ENCODE data around the gene DPY19L2. TPM values are rescaled to one million over a fixed set of nuclear protein-coding genes. Genes with fewer than 3 reads are reported as not detected.
"Not testable (repeated sequence)": the region's sequence is repeated elsewhere in the genome, so short reads cannot be mapped to it uniquely, and the experiment has no call there.

Gene DPY19L2
- total RNA-seq, 2 donors from 2014 or later, result 2.0 TPM; not detected in 1

DNA sequence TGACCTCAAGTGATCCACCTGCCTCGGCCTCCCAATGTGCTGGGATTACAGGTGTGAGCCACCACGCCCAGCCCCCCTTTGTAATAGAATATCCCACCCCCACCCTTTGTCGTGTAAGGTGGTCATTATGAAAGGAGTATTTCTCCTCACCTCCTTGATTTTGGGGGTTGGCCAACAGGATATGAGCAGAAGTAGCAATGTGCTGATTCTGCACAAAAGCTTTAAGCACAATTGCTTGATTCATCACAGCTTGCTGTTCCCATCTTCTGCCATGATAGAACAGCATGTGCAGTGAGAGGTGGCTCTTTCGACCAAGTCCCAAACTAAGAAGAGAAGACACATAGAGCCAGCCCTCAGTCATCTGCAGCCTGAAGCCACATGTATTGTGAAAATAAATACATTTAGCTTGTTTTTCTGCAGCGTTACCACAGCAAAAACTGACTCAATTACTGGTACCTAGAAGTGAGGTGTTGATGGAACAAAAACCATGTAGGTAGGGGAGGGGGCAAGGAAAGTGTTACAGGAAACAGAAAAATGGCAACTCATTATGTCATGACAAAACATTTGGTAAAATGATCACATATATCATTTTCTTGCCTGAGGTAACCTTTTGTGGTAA lies 122.9 kb downstream of the DPY19L2 start:
- not testable (repeated sequence) for ATAC-seq; H3K27ac Mint-ChIP-seq; DNase-seq; H3K27me3 Mint-ChIP-seq; H3K4me3 Mint-ChIP-seq; H3K9me3 ChIP-seq (ENCODE audit: control insufficient read depth, low read length, poor library complexity, severe bottlenecking); H3K36me3 Mint-ChIP-seq (ENCODE audit: low read depth); H3K4me1 Mint-ChIP-seq

DNA sequence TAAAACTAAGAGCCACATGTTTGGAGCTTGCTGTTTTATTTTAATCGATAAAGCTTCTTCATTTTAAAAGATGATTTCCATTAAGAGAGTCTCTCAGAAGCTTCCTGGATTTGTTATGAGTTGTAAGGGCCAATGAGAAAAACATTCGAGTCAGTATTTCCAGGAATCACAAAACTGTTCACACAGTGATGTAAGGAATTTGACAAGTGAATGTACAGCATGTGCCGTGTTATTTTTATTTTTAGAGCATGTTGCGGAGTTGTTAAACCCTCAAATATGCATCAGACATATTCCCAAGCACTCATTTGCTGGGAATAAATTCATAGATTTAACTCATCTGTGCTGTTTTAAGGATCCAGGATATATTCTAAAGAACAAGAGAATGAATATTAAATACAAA lies 129.6 kb downstream of the DPY19L2 start:
- not testable (repeated sequence) for H3K9me3 ChIP-seq (ENCODE audit: control insufficient read depth, low read length, poor library complexity, severe bottlenecking); H3K27me3 Mint-ChIP-seq; DNase-seq; H3K27ac Mint-ChIP-seq; ATAC-seq; H3K36me3 Mint-ChIP-seq (ENCODE audit: low read depth); H3K4me1 Mint-ChIP-seq; H3K4me3 Mint-ChIP-seq

DNA sequence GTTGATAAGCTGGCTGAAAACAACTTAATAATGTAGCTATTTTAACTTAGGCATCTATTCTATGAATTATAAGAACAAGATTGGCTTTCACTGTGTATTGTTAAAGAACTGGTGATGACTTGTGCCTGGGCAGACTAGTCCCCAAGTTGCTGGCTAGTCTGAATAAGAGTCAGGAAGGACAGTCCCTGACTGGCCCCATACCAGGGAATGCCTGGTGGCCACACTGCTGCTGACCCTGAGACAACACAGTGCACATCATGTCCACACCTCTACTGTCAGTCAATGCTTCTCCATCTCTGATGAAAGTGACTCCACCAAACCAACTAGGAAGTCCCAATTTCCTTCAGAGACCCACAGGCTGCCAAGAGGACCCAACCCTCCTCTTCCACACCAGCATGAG lies 130.5 kb downstream of the DPY19L2 start:
- not testable (repeated sequence) for H3K36me3 Mint-ChIP-seq (ENCODE audit: low read depth); H3K4me3 Mint-ChIP-seq; H3K4me1 Mint-ChIP-seq; DNase-seq; ATAC-seq; H3K9me3 ChIP-seq (ENCODE audit: control insufficient read depth, low read length, poor library complexity, severe bottlenecking); H3K27me3 Mint-ChIP-seq; H3K27ac Mint-ChIP-seq

DNA sequence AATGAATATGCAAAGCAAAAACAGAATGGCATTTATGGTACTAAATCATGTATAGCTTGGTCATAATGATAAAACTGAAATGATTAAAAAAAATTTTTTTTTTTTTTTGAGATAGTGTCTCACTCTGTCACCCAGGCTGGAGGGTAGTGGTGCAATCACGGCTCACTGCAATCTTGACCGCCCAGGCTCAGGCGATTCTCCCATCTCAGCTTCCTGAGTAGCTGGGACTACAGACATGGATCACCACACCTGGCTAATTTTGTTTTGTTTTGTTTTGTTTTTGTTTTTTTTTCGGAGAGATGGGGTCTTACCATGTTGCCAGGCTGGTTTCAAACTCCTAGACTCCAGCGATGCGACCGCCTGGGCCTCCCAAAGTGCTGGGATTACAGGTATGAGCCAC lies 138.7 kb downstream of the DPY19L2 start:
- not testable (repeated sequence) for H3K27me3 Mint-ChIP-seq; H3K36me3 Mint-ChIP-seq (ENCODE audit: low read depth); H3K27ac Mint-ChIP-seq; DNase-seq; H3K4me3 Mint-ChIP-seq; ATAC-seq; H3K4me1 Mint-ChIP-seq; H3K9me3 ChIP-seq (ENCODE audit: control insufficient read depth, low read length, poor library complexity, severe bottlenecking)

DNA sequence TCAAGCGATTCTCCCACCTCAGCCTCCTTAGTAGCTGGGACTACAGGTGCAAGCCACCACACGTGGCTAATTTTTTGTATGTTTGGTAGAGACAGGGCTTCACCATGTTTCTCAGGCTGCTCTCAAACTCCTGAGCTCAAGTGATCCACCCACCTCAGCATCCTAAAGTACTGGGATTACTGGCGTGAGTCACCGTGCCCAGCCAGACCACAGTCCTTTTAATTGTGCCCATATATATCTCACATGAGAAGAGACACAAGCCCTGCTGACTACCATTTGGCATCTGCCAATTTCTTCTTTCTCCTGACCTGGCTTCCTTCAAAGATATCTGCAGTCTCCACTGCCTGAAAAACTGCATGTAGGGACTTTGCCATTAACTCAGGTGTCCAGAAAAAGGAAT lies 142.5 kb downstream of the DPY19L2 start:
- no peaks in the 10 kb centered on the region for H3K4me1 Mint-ChIP-seq
- ATAC-seq, result no peak
- no peaks in the 10 kb centered on the region for H3K27me3 Mint-ChIP-seq
- DNase-seq, result no peak
- H3K36me3 Mint-ChIP-seq (ENCODE audit: low read depth), result no peaks in the 10 kb centered on the region
- no peak overlapping the region for H3K27ac Mint-ChIP-seq
- H3K9me3 ChIP-seq (ENCODE audit: control insufficient read depth, low read length, poor library complexity, severe bottlenecking), result no peaks in the 10 kb centered on the region
- no peak overlapping the region for H3K4me3 Mint-ChIP-seq

DNA sequence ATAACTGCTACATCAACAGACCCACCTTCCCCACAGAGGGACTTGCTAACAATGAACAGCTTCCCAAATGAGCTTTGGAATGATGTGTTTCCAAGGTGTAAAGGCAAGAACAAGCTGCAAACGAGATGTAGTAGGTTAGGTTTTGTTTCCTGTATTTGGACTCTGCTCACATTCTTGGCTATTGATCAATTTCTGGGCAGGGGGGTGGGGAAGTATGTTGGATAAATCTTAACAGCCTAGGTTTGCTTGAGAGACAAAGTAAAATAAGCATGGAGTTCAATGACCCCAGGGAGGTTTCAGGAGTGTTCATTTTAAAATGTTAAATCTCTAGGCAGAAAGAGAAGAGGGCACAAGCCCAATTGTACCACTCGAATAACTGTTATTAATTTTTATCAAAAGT lies 146.6 kb downstream of the DPY19L2 start:
- no peaks in the 10 kb centered on the region for H3K9me3 ChIP-seq (ENCODE audit: control insufficient read depth, low read length, poor library complexity, severe bottlenecking)
- H3K27me3 Mint-ChIP-seq, result peaks cover 4% of the 10 kb centered on the region
- no peaks in the 10 kb centered on the region for H3K36me3 Mint-ChIP-seq (ENCODE audit: low read depth)
- H3K4me1 Mint-ChIP-seq, result no peaks in the 10 kb centered on the region
- no peak overlapping the region for H3K27ac Mint-ChIP-seq
- DNase-seq, result no peak
- no peak overlapping the region for H3K4me3 Mint-ChIP-seq
- ATAC-seq, result no peak

Other genes with a start within 250 kb of the DPY19L2 start
- gene RXYLT1, start 111.4 kb upstream of the DPY19L2 start, total RNA-seq, result 1 to 10 TPM; 7.9 to 9.0 TPM
- under 1 TPM; 0.05 to 0.13 TPM for gene SRGAP1, start 176.2 kb upstream of the DPY19L2 start, total RNA-seq

Measured in T-helper 17 cell (primary cell).